ENCODE data around the gene STAT3. TPM values are rescaled to one million over a fixed set of nuclear protein-coding genes. Genes with fewer than 3 reads are reported as not detected.

The STAT3 gene
- total and polyA plus RNA-seq, 2 donors (not counting 3 experiments of a cell fraction or from before 2014, with no cell fraction given) = 59.1 to 124 TPM

DNA sequence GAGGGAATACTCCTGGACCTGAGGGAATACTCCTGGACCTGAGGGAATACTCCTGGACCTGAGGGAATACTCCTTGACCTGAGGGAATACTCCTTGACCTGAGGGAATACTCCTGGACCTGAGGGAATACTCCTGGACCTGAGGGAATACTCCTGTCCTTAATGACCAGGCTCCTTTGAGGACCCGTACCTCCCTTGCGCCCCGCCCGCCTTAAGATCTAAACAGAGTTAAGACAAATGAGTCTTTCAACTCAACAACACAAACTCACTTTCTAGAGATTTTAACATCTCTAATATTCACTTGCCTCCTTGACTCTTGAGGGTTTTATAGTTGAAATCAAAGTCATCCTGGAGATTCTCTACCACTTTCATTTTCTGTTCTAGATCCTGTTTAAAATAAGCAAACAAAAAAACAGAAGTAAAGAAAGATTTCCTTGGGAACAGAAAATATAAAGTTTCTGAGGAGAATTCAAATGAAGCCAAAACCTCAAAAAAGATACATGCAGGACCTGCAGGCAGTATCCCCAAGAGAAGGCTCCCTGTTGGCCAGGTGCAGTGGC lies 49.7 kb downstream of the STAT3 start:
- Histone ChIP-seq H3K27me3 (ENCODE audit: control insufficient read depth in 2 of 2, insufficient read depth in 2 of 2, low read length in 2 of 2) (no peaks in the 10 kb centered on the region), H3K9me3 (replicated peaks; ENCODE audit: control insufficient read depth, insufficient read depth, low read length) (no peaks in the 10 kb centered on the region), H3K36me3 (ENCODE audit: control insufficient read depth in 2 of 2, extremely low read depth in 1 of 2, insufficient read depth in 2 of 2, low read length in 2 of 2) (peaks cover 16 to 26% of the 10 kb centered on the region in 2 experiments), H3K9ac (replicated peaks; ENCODE audit: extremely low read depth, insufficient read depth, low read length) (no peak overlapping the region), H2AFZ (ENCODE audit: low read depth, low read length) (no peak overlapping the region), H3K4me1 (ENCODE audit: control insufficient read depth, extremely low read depth, insufficient read depth, low read length) (peaks cover 23% of the 10 kb centered on the region), H3K79me2 (ENCODE audit: control insufficient read depth, insufficient read depth, low read length) (peaks cover 3% of the 10 kb centered on the region), H3K9me1 (replicated peaks; ENCODE audit: control insufficient read depth, extremely low read depth, insufficient read depth, low read length) (no peaks in the 10 kb centered on the region), H3K27ac (ENCODE audit: insufficient read depth, low read depth, low read length) (no peak overlapping the region), H3K4me2 (ENCODE audit: insufficient read depth, low read length) (no peak overlapping the region), H4K20me1 (replicated peaks; ENCODE audit: control insufficient read depth, extremely low read depth, insufficient read depth, low read length) (no peaks in the 10 kb centered on the region), H3K4me3 (replicated peaks in 1 of 3; ENCODE audit: insufficient read depth in 1 of 3, low read depth in 1 of 3, low read length in 3 of 3) (no peak overlapping the region)
- no peak for DNase-seq (ENCODE audit: low read depth, low spot score)
- no peak for FAIRE-seq
- BruUV-seq (replicated peaks) = no TSS peak
- POLR2A ChIA-PET = no interaction called here
- CTCF ChIA-PET = interaction anchor here (1.0 kb wide), 1 partner anchor 135 kb away, joined by 3 read pairs; no protein-coding TSS in a partner anchor
- intact Hi-C loops (cut with micrococcal nuclease) = no loop called here
- TF ChIP-seq GATA2 (IDR thresholded peaks at IDR 0.05; ENCODE audit: insufficient read depth, insufficient read length, low read depth, low read length) (no peak), JUN (IDR thresholded peaks at IDR 0.05; ENCODE audit: borderline replicate concordance, insufficient read depth, insufficient read length, low read depth) (no peak), EZH2 (IDR thresholded peaks at IDR 0.05; ENCODE audit: borderline replicate concordance, low read depth, low read length, severe bottlenecking) (no peak), MYC (IDR thresholded peaks at IDR 0.05; ENCODE audit: low read depth, low read length) (no peak), POLR2AphosphoS5 (IDR thresholded peaks at IDR 0.05; ENCODE audit: insufficient read depth, low read depth, low read length) (no peak), POLR2A (IDR thresholded peaks at IDR 0.05; ENCODE audit: low read depth, low read length) (no peak), FOS (IDR thresholded peaks at IDR 0.05; ENCODE audit: borderline replicate concordance, insufficient read depth, low read length) (no peak)
- TF ChIP-seq, protein P1, sequence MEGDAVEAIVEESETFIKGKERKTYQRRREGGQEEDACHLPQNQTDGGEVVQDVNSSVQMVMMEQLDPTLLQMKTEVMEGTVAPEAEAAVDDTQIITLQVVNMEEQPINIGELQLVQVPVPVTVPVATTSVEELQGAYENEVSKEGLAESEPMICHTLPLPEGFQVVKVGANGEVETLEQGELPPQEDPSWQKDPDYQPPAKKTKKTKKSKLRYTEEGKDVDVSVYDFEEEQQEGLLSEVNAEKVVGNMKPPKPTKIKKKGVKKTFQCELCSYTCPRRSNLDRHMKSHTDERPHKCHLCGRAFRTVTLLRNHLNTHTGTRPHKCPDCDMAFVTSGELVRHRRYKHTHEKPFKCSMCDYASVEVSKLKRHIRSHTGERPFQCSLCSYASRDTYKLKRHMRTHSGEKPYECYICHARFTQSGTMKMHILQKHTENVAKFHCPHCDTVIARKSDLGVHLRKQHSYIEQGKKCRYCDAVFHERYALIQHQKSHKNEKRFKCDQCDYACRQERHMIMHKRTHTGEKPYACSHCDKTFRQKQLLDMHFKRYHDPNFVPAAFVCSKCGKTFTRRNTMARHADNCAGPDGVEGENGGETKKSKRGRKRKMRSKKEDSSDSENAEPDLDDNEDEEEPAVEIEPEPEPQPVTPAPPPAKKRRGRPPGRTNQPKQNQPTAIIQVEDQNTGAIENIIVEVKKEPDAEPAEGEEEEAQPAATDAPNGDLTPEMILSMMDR (IDR thresholded peaks at IDR 0.05; ENCODE audit: extremely low read depth in 1 of 2, insufficient read depth in 1 of 2, low read depth in 1 of 2, low read length in 2 of 2) = no peak
- TF ChIP-seq, protein P2, sequence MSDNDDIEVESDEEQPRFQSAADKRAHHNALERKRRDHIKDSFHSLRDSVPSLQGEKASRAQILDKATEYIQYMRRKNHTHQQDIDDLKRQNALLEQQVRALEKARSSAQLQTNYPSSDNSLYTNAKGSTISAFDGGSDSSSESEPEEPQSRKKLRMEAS (IDR thresholded peaks at IDR 0.05; ENCODE audit: insufficient read depth, insufficient read length) = no peak
- dilution Hi-C loops (cut with MboI; ENCODE audit: extremely low pct_ligation_motif_present, low sequenced_read_pairs) = loop anchor here (25.0 kb wide), 1 partner anchor 174 kb away; no protein-coding TSS in a partner anchor
